Calu3 (cell line): ENCODE results near the gene APBA2. TPM values are rescaled to one million over a fixed set of nuclear protein-coding genes. Genes with fewer than 3 reads are reported as not detected.

Source experiments
- BruUV-seq: library from RNA; stranded (reverse); fragments of 400-500 nt; replicated peaks from 2 replicates; lab custom pipeline; 2021; lab: Mats Ljungman, UMichigan
- CTCF ChIA-PET: fragments of 300-600 bp; sonication (Branson Sonifier 250); formaldehyde crosslinking; loops from one replicate; lab custom pipeline; 2022; ENCODE audit warnings: antibody characterized with exemption; lab: Charles Lee
- DNase-seq: peaks from one replicate; pipeline ENCODE4 v3.0.0; 2022
- H3K27ac Mint-ChIP-seq: one replicate; pipeline ENCODE4 v1.8.0; 2022; ENCODE audit warnings: mixed read lengths; ENCODE audit not compliant: unreplicated experiment
- H3K27me3 Mint-ChIP-seq: one replicate; pipeline ENCODE4 v1.8.0; 2022; ENCODE audit warnings: mixed read lengths; ENCODE audit not compliant: unreplicated experiment
- H3K36me3 Mint-ChIP-seq: one replicate; pipeline ENCODE4 v1.8.0; 2022; ENCODE audit warnings: mild to moderate bottlenecking, moderate library complexity, mixed read lengths; ENCODE audit not compliant: insufficient read depth, unreplicated experiment
- H3K4me1 Mint-ChIP-seq: one replicate; pipeline ENCODE4 v1.8.0; 2022; ENCODE audit warnings: mild to moderate bottlenecking, low read depth, mixed read lengths; ENCODE audit not compliant: unreplicated experiment
- H3K4me3 Mint-ChIP-seq: one replicate; pipeline ENCODE4 v1.8.0; 2022; ENCODE audit warnings: mild to moderate bottlenecking, low read depth, moderate library complexity, mixed read lengths; ENCODE audit not compliant: unreplicated experiment
- H3K9me3 Mint-ChIP-seq: one replicate; pipeline ENCODE4 v1.8.0; 2022; ENCODE audit warnings: low read depth, mixed read lengths; ENCODE audit not compliant: unreplicated experiment
- intact Hi-C: fragments of 100-400 bp; cut with micrococcal nuclease; formaldehyde crosslinking; loops from one replicate; pipeline ENCODE4 v1.10.0; 2022; ENCODE audit not compliant: unreplicated experiment
- total RNA-seq: library from RNA; stranded (reverse); gene quantifications from 2 replicates; pipeline ENCODE4 v1.2.3, GENCODE V29; 2022
- TF ChIP-seq, protein P1 (sequence below): fragments of 200-600 bp; IDR thresholded peaks from one replicate; pipeline ENCODE4 v1.8.0; 2022; ENCODE audit warnings: antibody characterized with exemption; ENCODE audit not compliant: unreplicated experiment

APBA2 gene
- total RNA-seq, 1 experiment from 2014 or later: not detected

DNA sequence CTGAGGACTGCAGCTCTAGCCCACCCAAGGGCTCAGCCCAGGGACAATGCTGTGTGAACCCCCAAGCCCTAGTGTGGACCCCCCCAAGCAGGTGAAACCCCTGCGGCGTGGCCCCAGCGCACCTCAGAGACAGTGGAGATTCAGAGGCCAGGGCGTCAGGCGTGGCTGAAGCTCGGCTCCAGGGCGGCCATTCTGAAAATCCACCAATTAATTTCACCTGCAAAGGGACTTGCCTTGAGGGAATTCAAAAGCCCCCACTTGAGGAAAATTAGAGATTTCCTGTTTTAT, 235.5 kb downstream of the APBA2 start:
- Mint-ChIP-seq H3K4me1 (no peaks in the 10 kb centered on the region), H3K9me3 (no peaks in the 10 kb centered on the region), H3K27ac (no peak overlapping the region), H3K27me3 (no peaks in the 10 kb centered on the region), H3K4me3 (no peak overlapping the region), H3K36me3 (no peaks in the 10 kb centered on the region)
- DNase-seq: no peak
- TF ChIP-seq, protein P1, sequence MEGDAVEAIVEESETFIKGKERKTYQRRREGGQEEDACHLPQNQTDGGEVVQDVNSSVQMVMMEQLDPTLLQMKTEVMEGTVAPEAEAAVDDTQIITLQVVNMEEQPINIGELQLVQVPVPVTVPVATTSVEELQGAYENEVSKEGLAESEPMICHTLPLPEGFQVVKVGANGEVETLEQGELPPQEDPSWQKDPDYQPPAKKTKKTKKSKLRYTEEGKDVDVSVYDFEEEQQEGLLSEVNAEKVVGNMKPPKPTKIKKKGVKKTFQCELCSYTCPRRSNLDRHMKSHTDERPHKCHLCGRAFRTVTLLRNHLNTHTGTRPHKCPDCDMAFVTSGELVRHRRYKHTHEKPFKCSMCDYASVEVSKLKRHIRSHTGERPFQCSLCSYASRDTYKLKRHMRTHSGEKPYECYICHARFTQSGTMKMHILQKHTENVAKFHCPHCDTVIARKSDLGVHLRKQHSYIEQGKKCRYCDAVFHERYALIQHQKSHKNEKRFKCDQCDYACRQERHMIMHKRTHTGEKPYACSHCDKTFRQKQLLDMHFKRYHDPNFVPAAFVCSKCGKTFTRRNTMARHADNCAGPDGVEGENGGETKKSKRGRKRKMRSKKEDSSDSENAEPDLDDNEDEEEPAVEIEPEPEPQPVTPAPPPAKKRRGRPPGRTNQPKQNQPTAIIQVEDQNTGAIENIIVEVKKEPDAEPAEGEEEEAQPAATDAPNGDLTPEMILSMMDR: no peak
- CTCF ChIA-PET: no interaction called here
- BruUV-seq: no TSS peak
- intact Hi-C loops: no loop called here

DNA sequence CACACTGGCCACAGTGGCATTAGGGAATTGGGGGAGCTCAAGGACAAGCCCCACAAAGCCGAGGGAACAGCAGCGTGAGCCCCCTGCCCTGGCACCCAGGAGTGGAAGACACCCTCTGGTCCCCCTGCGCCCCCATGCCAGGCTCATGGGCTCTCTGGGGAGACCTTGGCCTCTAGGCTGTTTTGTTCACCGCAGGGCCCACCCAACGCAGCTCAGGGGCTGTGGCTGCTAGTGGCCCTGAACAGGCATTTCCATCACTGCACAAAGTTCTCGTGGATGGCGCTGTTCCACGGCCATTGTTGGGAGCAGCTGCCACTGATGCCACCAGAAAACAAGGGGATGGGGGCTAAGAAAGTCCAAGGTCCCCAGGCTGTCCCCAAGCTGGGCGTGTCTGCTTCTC, 236.1 kb downstream of the APBA2 start:
- TF ChIP-seq, protein P1: no peak
- no peak overlapping the region for H3K27ac Mint-ChIP-seq
- CTCF ChIA-PET: no interaction called here
- H3K9me3 Mint-ChIP-seq: no peaks in the 10 kb centered on the region
- no peaks in the 10 kb centered on the region for H3K4me1 Mint-ChIP-seq
- no peaks in the 10 kb centered on the region for H3K27me3 Mint-ChIP-seq
- no peaks in the 10 kb centered on the region for H3K36me3 Mint-ChIP-seq
- intact Hi-C loops: no loop called here
- no peak for DNase-seq
- no TSS peak for BruUV-seq
- no peak overlapping the region for H3K4me3 Mint-ChIP-seq

DNA sequence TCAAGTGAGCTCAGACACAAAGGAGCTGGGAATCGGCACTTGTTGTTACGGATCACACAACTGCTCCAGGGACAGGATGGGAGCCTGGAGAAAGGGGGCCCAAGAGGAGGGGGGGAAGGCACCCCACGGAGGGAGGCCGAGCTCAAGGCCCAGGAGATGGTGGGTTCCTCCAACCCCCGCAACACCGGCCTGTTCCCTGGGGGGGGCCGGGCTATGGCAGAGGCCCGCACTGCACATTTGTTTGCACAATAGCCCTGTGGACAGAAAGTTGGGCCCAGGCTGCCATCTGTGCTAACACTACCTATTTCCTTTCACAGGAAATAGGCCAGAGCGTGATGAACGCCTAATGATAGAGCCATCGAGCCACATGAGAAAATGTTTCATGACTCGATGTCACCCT, 236.7 kb downstream of the APBA2 start:
- H3K36me3 Mint-ChIP-seq: no peaks in the 10 kb centered on the region
- no peaks in the 10 kb centered on the region for H3K9me3 Mint-ChIP-seq
- TF ChIP-seq, protein P1: no peak
- CTCF ChIA-PET: no interaction called here
- intact Hi-C loops: no loop called here
- BruUV-seq: no TSS peak
- H3K4me3 Mint-ChIP-seq: no peak overlapping the region
- no peaks in the 10 kb centered on the region for H3K27me3 Mint-ChIP-seq
- DNase-seq: no peak
- H3K27ac Mint-ChIP-seq: no peak overlapping the region
- H3K4me1 Mint-ChIP-seq: no peaks in the 10 kb centered on the region

DNA sequence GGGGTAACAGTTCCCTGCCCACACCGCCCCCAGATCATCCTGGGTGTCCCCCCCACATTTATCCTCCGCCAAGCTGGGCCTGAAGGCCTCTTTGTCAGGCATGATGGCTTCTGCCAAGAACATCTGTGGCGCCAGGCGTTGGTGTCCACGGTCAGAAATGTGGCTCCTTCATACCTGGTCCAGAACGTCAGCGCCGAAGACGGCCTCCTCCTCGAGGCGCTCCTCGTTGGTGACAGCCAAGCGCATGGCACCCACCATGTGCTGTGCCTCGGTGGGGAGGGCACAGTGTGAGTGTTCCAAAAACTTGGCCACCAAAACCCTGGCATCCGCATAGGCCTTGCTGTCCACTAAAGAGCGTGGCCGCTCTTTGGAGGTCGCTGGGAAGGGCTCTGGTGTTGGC, 237.4 kb downstream of the APBA2 start:
- H3K27ac Mint-ChIP-seq: no peak overlapping the region
- no TSS peak for BruUV-seq
- no peaks in the 10 kb centered on the region for H3K4me1 Mint-ChIP-seq
- CTCF ChIA-PET: no interaction called here
- TF ChIP-seq, protein P1: no peak
- intact Hi-C loops: no loop called here
- no peak for DNase-seq
- H3K27me3 Mint-ChIP-seq: no peaks in the 10 kb centered on the region
- no peak overlapping the region for H3K4me3 Mint-ChIP-seq
- no peaks in the 10 kb centered on the region for H3K36me3 Mint-ChIP-seq
- H3K9me3 Mint-ChIP-seq: no peaks in the 10 kb centered on the region

- DNase-seq: no peak
- Mint-ChIP-seq H3K27me3 (no peaks in the 10 kb centered on the region), H3K36me3 (no peaks in the 10 kb centered on the region), H3K9me3 (no peaks in the 10 kb centered on the region), H3K4me3 (no peak overlapping the region), H3K27ac (no peak overlapping the region), H3K4me1 (no peaks in the 10 kb centered on the region)
- intact Hi-C loops: no loop called here
- TF ChIP-seq, protein P1: no peak
- CTCF ChIA-PET: no interaction called here
- no TSS peak for BruUV-seq
Measured at GRCh38 chr15:29123991-29124390, 238.2 kb downstream of the APBA2 start.
